Neural cell (in vitro differentiated cells): ENCODE data around the gene RNF113B.

ENCODE experiments used
- EZH2 ChIP-seq: fragments of 200-600, 300-800 bp; shearing (Covaris generic), sonication (generic); IDR thresholded peaks from 2 replicates; pipeline ENCODE4 v1.6.1; 2014; ENCODE audit warnings: antibody characterized with exemption, low read length, borderline replicate concordance, mild to moderate bottlenecking; ENCODE audit not compliant: insufficient read depth, poor library complexity, severe bottlenecking
- TF ChIP-seq, protein P1 (sequence below): fragments of 450-650 bp; IDR thresholded peaks from 2 replicates; pipeline ENCODE4 v1.5.1; 2014; ENCODE audit warnings: antibody characterized with exemption, mild to moderate bottlenecking, moderate library complexity; ENCODE audit not compliant: poor library complexity, severe bottlenecking

DNA sequence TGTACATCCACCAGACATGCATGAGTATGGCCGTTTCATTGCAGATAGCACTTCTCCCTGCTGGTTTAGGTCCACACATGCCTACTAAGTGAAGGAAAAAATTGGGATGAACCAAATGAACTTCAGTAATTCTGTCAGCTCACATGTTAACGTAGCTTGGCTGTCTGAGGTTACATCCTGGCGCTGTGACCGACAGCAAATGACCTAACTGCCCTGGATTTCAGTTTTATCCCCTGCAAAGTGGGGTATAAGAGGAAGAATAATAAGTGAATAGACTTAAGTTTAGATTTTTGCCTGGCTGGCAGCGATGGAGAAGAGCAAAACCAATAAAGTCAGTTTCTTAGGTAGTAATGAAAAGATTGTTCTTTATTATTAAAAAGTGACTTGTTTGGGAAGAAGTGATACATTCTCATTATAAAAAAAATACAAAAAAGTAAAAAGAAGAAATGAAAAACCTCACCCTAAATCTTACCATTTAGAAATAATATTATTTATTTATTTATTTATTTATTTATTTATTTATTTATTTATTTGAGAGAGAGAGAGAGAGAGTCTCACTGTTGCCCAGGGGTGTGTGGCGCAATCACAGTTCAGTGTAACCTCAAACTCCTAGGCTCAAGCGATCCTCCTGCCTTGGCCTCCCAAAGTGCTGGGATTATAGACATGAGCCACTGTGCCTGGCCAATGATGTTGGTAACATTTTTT is 4.2 kb upstream of the RNF113B start:
- TF ChIP-seq, protein P1, sequence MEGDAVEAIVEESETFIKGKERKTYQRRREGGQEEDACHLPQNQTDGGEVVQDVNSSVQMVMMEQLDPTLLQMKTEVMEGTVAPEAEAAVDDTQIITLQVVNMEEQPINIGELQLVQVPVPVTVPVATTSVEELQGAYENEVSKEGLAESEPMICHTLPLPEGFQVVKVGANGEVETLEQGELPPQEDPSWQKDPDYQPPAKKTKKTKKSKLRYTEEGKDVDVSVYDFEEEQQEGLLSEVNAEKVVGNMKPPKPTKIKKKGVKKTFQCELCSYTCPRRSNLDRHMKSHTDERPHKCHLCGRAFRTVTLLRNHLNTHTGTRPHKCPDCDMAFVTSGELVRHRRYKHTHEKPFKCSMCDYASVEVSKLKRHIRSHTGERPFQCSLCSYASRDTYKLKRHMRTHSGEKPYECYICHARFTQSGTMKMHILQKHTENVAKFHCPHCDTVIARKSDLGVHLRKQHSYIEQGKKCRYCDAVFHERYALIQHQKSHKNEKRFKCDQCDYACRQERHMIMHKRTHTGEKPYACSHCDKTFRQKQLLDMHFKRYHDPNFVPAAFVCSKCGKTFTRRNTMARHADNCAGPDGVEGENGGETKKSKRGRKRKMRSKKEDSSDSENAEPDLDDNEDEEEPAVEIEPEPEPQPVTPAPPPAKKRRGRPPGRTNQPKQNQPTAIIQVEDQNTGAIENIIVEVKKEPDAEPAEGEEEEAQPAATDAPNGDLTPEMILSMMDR, result no peak
- no peak for TF ChIP-seq EZH2
